GM19035 (cell line): ENCODE results near the gene EP400.

Experiments used
- ATAC-seq: cut with Tn5 transposase; IDR thresholded peaks from one replicate; pipeline ENCODE4 v1.9.1; 2021; ENCODE audit not compliant: unreplicated experiment

The EP400 gene

DNA sequence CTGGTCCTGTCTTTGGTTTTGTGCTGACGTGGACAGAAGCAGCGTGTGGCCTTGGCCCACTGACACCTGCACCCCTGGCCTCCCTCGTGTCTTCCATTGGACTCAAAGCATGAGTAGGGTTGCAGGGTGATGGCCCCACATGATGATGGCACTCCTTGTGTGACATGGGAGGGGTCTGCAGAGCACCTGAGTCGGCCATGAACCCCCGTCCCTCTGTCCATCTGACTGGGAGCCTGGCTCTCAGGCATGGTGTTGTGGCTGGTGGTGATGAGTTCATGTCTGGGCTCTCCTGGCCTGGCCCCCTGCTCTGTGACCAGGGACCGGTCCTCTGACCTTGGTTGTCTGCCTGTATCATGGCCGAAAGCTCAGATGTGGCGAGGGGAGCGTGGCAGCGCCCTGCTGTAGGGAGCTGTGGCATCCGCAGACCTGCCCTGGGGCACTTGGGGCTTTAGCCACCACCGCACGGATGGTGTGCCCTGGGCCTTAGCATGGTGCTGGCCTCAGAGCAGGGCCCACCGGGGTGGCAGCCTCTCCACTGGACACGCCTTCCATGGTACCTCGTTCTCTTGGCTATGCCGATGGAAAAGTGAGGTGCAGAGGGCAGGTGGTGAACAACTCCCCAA is 38.6 kb upstream of the EP400 start:
- no peak for ATAC-seq

DNA sequence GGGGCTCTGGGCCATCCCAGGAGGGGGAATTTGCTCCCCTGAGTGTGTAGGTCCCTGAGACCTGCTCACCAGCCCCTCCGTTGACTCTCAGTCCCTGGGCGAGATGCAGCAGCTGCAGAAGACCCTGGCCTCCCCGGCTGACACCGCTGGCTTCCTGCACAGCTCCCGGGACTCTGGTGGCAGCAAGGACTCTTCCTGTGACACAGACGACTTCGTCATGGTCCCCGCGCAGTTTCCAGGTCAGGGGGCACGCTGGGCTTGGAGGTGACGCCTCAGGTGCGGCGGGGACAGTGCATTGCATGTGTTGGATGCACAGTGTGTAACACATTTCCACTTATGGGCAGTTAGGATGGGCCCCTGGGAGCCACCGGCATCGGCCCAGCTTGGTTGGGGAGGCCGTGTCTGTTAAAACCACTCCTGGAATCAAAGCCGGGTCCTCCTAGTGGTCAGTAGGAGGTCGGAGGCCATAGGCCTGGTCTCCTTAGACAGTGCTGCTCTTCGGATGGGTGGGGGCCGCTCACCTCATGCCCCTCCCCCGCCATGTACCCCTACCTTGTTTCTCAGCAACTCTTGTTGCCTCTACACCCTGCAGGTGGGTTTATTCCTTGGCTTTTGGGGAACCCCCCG is 37.8 kb upstream of the EP400 start:
- ATAC-seq: no peak

DNA sequence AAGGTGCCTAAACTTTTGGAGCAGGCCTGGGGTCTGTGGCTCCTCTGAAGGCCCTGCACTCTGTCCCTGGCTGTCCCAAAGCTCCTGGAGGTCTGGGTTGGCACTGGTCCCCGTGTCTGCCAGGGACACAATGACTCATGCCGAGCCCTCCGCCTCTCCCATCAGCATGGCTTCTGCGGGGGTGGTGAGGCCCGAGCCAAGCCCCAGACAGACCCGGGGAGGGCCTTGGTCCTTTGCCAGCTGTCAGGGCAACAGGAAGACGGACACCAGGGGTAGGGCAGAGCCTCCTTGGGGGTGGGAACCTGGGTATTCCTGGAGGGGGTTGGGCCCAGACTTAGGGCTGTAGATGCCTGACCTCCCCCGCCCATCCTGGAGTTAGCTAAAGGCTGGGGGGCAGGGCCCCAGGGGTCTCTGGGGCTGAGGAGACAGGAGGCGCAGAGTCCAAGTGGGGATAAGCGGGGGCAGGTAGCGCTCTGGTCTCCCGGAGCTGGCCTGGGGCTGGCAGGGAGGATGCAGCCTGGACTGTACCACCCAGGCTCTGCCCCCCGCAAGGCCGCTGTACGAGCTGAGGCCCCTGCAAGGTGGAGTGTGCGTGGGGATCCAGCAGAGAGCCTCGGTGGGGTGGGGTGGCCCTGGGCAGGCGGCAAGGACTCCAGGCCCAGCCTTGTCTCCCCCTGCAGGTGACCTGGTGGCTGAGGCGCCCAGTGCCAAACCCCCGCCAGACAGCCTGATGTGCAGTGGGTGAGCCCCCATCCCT is 37.0 kb upstream of the EP400 start:
- ATAC-seq: no peak

DNA sequence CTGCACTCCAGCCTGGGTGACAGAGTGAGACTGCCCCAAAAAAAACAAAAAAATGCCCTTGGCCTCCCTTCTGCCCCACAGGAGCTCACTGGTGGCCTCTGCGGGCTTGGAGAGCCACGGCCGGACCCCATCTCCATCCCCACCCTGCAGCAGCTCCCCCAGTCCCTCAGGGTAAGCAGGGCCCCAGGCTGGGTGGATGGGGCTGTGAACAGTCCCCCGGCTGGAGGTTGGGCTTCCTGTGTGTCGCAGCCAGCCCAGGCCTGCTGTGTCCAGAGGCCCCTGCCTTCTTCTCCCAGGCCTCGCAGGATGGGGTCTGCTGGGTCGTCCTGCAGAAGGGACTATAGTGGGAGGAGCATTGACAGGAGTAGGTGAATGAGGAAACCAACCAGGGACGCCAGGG is 36.1 kb upstream of the EP400 start:
- ATAC-seq: no peak

DNA sequence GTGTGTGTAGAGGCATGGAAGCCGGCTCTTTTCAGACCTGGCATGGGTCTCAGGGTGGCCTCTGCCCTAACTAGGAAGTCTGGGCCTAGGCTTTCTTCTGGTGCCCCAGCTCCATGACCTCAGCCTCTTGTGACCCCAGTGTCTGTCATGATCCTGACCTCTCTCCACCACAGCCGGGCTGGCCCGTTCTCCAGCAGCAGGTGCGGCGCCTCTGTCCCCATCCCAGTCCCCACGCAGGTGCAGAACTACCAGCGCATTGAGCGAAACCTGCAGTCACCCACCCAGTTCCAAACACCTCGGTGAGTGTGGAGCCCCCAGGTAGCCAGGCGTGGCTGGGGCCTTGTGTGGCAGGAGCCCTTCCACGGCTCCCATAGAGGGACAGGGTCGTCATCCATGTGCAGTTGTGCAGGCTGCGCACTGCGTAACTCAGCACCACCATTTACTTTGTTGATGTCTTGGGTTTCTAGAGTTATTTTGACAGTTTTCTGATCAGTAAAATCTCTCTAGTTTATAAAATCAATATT is 35.5 kb upstream of the EP400 start:
- ATAC-seq: no peak

DNA sequence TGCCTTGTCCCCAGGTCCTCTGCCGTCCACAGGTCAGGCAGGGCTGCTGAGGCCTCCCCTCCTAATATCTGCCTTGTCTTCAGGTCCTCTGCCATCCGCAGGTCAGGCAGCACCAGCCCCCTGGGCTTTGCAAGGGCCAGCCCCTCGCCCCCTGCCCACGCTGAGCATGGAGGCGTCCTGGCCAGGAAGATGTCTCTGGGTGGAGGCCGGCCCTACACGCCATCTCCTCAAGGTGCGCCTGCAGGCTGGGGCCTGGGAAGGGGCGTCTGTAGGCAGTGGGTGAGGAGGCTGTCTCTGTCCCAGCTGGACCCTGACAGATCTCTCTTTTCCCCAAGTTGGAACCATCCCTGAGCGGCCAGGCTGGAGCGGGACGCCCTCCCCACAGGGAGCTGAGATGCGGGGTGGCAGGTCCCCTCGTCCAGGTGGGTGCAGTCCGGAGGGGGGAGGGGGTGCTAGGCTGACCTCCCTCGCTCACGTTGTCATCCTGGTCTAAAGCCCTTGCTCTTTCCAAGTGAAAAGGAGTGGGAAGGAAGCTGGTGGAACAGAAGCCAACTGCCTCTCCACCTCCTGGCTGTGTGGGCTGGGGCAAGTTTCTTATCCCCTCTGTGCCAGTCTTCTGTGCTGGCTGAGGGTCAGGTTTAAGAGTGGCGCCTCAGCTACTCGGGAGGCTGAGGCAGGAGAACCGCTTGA is 34.6 kb upstream of the EP400 start:
- ATAC-seq: no peak

DNA sequence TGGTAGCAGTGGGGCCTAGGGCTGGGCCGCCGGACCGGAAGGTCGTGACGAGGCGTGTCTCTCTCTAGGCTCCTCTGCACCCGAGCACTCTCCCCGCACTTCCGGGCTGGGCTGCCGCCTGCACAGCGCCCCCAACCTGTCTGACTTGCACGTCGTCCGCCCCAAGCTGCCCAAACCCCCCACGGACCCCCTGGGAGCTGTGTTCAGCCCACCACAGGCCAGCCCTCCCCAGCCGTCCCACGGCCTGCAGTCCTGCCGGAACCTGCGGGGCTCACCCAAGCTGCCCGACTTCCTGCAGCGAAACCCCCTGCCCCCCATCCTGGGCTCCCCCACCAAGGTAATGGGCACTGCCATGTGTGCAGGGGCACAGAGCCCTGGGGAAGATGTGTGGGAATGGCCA is 33.9 kb upstream of the EP400 start:
- ATAC-seq: no peak

DNA sequence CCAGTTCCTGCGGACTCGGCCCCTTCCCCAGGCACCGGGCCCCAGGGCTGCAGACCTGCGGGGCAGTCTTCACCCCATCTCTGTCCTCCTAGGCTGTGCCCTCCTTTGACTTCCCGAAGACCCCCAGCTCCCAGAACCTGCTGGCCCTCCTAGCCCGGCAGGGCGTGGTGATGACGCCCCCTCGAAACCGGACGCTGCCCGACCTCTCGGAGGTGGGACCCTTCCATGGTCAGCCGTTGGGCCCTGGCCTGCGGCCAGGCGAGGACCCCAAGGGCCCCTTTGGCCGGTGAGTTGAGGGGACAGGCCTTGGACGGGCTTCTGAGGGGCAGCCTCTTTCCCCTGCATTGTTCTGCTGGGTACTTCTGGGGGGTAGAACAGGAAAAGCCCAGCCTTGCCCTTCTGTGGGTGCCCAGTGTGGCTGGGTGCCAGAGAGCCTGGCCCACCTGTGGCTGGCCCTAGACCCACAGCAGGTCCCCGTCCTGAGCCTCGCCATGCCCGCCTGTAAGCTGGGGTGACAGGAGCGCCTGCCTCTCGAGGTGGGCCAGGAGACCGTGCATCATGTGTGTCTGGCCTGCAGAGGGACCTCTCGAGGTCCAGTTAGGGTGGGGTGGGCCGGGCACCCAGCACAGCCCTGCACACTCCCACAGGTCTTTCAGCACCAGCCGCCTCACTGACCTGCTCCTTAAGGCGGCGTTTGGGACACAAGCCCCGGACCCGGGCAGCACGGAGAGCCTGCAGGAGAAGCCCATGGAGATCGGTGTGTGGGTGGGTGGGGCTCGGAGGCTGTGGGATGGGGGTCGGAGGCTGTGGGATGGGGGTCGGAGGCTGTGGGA is 33.2 kb upstream of the EP400 start:
- ATAC-seq: no peak

DNA sequence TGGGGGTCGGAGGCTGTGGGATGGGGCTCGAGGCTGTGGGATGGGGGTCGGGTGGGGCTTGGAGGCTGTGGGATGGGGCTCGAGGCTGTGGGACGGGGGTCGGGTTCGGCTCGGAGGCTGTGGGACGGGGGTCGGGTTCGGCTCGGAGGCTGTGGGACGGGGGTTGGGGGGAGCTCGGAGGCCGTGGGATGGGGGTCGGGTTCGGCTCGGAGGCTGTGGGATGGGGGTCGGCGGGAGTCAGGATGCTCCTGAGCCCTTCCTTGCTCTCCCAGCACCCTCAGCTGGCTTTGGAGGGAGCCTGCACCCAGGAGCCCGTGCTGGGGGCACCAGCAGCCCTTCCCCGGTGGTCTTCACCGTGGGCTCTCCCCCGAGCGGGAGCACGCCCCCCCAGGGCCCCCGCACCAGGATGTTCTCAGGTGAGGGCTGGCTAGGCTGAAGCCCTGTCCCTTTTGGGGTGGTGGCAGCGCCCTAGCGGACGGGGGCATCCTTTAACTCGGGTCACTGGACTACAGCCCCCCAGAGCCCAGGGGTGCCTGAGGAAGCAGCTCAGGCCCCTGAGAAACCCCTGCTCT is 32.5 kb upstream of the EP400 start:
- ATAC-seq: no peak

DNA sequence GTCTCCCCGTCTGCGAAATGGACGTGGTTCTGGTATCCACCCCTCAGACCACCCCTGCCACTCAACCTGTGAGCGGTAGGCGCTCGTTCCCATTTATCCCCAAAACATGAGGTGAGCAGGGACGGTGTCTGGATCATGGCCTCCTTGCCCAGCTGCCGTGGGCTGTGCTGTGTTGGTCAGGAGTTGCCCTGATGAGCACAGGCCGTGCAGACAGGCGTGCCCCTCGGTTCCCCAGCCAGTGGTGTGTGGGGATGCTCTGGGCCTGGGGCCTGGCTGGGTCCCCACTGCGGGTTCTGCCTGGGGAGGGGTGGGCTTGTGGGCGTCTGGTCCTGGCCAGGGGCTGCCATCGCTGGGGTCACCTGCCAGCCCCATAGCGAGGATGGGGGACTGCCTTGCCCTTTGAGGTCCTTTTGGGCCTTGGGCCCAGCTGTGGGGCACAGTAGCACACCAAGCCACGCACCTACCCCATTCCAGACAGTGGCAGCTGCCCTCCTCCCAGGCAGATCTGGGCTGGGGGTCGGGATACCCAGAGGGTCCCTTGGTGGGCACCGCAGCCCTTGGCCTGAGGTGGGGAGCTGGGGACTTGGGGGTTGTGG is 31.9 kb upstream of the EP400 start:
- ATAC-seq: no peak

DNA sequence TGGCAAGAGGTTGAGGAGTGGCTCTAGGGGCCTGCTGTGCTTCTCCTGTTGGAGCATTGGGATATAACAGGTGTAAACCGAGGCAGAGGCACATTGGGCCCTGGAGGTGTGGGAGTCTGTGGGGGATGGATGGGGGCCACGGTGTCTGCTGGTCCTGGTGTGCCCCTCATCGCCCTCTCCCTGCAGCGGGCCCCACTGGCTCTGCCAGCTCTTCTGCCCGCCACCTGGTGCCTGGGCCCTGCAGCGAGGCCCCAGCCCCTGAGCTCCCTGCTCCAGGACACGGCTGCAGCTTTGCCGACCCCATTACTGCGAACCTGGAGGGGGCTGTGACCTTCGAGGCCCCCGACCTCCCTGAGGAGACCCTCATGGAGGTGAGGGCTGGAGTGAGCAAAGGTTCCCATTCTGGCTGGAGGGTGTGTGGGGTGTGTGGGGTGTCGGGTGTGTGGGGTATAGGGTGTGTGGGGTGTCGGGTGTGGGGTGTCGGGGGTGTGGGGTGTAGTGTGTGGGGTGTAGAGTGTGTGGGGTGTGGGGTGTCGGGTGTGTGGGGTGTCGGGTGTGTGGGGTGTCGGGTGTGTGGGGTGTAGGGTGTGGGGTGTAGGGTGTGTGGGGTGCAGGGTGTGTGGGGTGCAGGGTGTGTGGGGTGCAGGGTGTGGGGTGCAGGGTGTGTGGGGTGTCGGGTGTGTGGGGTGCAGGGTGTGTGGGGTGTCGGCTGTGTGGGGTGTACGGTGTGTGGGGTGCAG is 31.3 kb upstream of the EP400 start:
- no peak for ATAC-seq

DNA sequence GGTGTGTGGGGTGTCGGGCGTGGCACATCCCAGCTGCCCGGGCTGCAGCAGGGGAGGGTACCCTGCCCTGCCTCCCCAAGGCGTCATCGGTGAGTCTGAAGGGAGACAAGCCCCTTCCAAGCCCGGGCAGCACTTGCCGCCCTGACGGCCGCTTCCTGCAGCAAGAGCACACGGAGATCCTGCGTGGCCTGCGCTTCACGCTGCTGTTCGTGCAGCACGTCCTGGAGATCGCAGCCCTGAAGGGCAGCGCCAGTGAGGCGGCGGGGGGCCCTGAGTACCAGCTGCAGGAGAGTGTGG is 30.7 kb upstream of the EP400 start:
- no peak for ATAC-seq

DNA sequence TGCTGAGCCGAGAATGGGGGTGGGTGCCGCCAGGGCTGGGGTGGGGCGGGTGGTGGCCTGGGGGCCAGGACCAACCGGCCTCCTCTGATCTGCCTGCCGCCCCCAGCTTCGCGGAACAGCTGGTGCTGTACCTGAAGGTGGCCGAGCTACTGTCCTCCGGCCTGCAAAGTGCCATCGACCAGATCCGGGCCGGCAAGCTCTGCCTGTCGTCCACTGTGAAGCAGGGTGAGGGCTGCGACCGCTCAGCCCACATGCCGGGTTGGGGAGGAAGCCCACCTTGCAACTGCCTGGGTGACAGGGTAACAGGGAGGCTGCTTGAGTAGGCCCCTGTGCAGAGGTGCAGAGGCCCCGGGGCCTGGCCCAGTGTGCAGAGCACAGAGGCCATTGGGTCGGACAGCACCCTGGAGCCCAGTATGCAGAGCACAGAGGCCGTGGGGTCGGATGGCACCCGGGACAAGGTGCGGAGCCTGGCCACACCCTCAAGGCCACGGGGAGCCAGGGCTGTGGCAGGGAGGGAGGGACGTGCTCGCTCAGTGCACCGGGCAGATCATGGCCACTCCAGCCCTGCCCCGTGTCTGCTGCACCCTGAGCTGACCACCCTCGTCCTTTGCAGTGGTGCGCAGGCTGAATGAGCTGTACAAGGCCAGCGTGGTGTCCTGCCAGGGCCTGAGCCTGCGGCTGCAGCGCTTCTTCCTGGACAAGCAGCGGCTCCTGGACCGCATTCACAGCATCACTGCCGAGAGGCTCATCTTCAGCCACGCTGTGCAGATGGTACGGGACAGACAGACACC is 30.2 kb upstream of the EP400 start:
- no peak for ATAC-seq

DNA sequence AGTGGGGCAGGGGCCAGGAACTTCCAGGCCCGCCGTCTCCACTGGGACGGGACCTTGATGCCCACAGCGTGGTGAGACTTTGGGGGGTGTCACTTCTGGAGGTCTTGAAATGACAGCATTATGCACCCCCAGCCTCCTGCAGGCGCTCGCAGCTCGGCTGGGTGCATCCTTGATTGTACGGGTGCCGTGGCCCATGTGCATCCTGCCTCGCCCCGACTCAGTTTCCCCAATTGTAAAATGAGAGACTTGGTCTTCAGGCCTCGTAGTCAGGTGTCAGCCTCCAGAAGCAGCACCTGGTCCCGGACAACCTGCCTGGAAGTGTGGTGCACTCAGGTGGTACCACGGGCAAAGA is 29.6 kb upstream of the EP400 start:
- ATAC-seq: no peak

DNA sequence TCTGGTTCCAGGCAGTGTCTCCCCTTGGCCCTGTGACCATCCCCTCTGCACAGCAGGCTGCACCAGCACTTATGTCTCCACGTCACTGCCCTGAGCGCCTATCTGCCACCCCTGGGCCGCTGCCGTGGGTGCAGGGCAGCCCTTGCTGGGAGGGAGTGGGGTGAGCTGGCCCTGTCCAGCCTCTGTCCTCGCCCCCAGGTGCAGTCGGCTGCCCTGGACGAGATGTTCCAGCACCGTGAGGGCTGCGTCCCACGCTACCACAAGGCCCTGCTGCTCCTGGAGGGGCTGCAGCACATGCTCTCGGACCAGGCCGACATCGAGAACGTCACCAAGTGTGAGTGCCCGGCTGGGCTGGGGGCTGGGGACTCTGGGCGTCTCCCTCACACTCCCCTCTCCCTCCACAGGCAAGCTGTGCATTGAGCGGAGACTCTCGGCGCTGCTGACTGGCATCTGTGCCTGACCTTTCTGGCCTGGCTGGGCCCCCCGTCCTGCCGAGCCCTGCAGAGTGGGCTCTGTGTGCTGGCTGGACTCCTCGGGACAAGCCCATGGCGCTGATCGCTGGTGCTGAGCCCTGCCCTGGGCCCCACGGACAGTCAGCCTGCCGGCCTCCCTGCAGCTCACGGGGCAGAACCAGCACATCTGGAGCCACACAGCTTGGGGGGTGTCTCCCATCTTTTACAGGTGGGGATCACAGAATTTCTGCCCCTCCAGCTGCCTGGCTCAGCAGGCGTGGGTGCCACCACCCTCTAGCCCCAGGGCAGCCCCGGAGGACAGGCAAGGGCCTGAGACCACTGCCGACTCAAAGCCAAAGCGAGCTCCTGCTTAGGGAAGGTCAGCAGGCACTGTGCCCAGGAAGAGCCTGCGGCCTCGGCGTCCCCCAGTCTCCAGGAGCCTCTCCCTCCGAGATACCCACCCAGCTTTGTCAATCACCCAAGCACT is 28.6 kb upstream of the EP400 start:
- no peak for ATAC-seq

DNA sequence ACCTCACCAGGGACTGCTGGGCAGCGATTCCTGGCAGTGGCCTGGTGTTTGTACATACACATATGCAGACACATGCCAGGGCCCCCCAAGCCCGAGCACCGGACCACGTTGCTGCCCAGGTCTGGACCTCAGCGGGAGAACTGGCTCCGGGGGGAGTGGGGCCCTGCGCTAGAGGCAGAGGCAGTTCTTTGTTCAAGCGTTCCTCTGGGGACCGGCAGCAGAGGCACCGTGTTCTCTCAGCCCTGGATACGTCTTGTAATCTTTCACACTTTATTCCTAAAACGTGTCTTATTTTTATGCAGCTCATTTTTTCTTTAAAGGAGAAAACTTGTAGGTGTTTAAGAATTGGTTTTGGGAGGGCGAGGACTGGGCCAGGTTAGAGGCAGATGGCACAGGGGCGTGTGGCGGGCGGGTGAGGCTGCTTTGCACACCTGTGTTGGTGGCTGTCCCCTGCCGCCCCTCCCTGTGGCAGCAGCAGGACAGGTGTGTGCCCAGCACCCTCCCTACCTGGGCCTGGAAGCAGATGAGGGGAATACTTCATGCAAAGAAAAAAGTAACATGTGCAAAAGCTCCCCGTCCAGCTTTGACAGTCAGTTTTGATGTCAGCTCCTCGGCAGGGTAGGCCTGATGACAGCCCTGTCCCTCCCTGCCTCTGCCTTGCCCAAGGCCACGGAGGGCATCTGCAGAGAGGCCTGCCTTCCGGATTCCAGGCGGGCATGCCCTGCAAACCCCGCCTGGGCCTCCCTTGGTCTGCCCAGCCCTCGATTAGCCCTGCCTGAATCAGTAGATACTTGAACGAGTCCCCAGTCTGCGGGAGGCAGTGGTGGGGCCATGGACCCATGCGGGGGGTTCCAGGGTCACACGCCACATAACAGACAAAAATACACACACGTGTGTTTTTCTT is 27.6 kb upstream of the EP400 start:
- no peak for ATAC-seq

DNA sequence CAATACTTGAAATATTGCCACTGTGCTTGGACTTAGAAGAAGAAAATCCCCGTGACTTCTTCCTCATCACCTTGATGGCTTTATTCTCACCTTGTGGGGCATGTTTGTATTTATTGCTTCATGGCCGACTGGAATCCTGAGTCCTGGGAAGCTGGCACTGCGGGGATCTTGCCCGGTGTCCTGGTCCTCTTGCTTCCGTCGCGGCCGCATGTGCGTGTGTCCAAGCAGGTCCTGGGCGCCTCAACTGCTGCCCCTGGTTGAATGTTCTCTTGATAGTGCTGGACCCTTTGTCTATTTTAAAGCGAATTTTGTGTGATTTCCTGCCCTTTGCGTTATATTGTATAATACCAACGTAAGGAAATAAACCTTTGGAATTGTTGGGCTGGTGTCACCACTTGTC is 27.0 kb upstream of the EP400 start:
- no peak for ATAC-seq
